DMS 273 treated with DMSO at 0.1 percent for 48 hours (cell line): ENCODE measurements around the gene CCPG1.
"Not testable (repeated sequence)": the region's sequence is repeated elsewhere in the genome, so short reads cannot be mapped to it uniquely, and the experiment has no call there.

Experiments
- DNase-seq: peaks from one replicate; lab custom pipeline; 2025; lab: John Stamatoyannopoulos, UW

CCPG1 gene

GRCh38 chr15:55408012-55408928 lies at the start of gene CCPG1, which contains the start of gene PIERCE2:
CCPG1 (minus strand) TSS chr15:55408359; CDS start chr15:55389424, 18,935 bp downstream.
PIERCE2 (plus strand) TSS chr15:55408495; CDS start chr15:55408769, 274 bp downstream.
- peak; percentile 88 for DNase-seq

GRCh38 chr15:55457401-55458022 lies 49.4 kb upstream of the CCPG1 start:
- no peak for DNase-seq

- not testable (repeated sequence) for DNase-seq
These were observed 38.9 kb upstream of the CCPG1 start for GRCh38 chr15:55447030-55447394.

GRCh38 chr15:55446379-55447029 lies 38.3 kb upstream of the CCPG1 start:
- DNase-seq, result not testable (repeated sequence)

GRCh38 chr15:55445936-55446335 lies 37.8 kb upstream of the CCPG1 start:
- DNase-seq, result not testable (repeated sequence)

GRCh38 chr15:55443141-55443540 lies 35.0 kb upstream of the CCPG1 start:
- not testable (repeated sequence) for DNase-seq

GRCh38 chr15:55434989-55435825 lies 27.0 kb upstream of the CCPG1 start:
- DNase-seq, result peak; percentile 35

GRCh38 chr15:55422089-55422488 lies 13.9 kb upstream of the CCPG1 start:
- DNase-seq, result no peak

- peak; percentile 1 for DNase-seq
These were observed 12.2 kb upstream of the CCPG1 start for GRCh38 chr15:55420171-55420866.

GRCh38 chr15:55417678-55418077 lies 9.5 kb upstream of the CCPG1 start:
- not testable (repeated sequence) for DNase-seq

- DNase-seq, result not testable (repeated sequence)
These were observed 817 bp upstream of the CCPG1 start for GRCh38 chr15:55408976-55409375.

GRCh38 chr15:55407498-55408011 lies 604 bp downstream of the CCPG1 start:
- DNase-seq, result no peak

GRCh38 chr15:55403531-55403930 lies 4.6 kb downstream of the CCPG1 start:
- DNase-seq, result no peak

- no peak for DNase-seq
These were observed 5.5 kb downstream of the CCPG1 start for GRCh38 chr15:55402707-55403106.

GRCh38 chr15:55401786-55402246 lies 6.3 kb downstream of the CCPG1 start:
- DNase-seq, result no peak

GRCh38 chr15:55400050-55400449 lies 8.1 kb downstream of the CCPG1 start:
- not testable (repeated sequence) for DNase-seq

- no peak for DNase-seq
These were observed 9.9 kb downstream of the CCPG1 start for GRCh38 chr15:55398243-55398642.

- DNase-seq, result no peak
These were observed 13.5 kb downstream of the CCPG1 start for GRCh38 chr15:55394694-55395093.

- no peak for DNase-seq
These were observed 18.9 kb downstream of the CCPG1 start for GRCh38 chr15:55389264-55389607.

GRCh38 chr15:55387027-55387426 lies 21.1 kb downstream of the CCPG1 start:
- DNase-seq, result no peak

GRCh38 chr15:55383687-55384086 lies 24.5 kb downstream of the CCPG1 start:
- no peak for DNase-seq
